ENCODE results near the gene SLC22A23.

SLC22A23 gene

GRCh38 chr6:3419624-3420272, 37.1 kb downstream of the SLC22A23 start:
- DNase-seq: no peak

DNA sequence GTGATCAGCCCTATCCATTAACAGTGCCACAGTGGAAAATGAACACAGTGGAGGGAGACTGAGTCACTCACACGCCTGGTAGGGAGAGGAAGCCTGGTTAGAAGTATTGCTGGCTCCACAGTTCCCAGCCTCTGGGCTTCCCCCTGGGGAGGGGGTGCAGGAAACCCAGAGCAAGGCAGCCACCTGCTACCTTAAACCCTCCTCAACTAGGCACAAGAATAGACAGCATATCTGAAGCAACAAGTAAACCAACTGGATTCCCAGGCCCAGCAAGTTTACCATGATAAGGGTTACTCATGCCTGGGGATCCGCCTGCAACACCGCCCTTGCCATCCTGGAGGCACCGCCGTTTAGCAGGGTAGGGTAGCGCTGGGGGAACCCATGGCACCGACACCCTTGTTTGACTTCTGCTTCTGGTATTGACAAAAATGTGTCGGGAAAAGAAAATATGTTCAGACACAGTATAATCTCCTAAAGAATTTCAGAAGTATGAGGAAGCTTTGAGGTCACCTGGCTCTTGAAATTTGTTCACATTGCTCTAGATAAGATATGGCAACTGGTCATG, 38.3 kb downstream of the SLC22A23 start:
- no peak for DNase-seq

- DNase-seq: no peak
These were observed 39.4 kb downstream of the SLC22A23 start for GRCh38 chr6:3417473-3417872.

- no peak for DNase-seq
These were observed 41.4 kb downstream of the SLC22A23 start for GRCh38 chr6:3415490-3415889.

- DNase-seq: no peak
These were observed 41.8 kb downstream of the SLC22A23 start for GRCh38 chr6:3415082-3415453.

DNA sequence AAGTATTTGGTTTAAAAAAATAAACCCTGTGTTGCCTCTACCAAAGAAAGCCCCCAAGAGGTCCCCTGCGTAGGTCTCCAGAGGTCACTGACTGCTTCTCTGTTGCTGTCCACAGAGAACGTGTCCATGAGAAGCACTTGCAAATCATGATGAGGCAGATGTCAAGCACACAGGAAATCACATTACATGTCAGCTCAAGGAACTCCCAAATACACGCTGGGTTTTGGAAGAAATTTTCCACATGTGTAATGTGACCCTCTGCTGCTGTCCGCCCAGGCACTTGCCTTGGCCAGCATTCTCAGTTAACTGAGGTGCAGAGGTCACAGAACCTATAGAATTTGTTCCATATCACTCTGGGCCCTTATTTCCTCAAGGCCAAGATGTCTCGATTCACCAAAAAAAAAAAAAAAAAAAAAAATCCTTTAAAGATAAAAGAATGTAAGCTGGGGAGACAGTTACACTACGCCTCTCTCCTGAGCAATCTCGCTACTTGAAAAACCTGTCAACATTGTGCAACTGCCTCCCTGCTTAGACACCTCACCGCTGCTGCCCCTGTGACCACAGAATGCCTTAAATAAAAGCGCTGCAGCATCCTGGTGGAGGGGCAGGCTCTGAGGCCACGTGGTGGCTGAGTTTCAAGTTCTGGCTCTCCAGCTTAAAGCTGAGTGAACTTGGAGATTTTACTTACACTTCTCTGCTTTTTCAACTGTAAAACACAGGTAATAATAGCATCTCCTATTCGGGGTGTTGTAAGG, 42.3 kb downstream of the SLC22A23 start:
- DNase-seq: no peak

DNA sequence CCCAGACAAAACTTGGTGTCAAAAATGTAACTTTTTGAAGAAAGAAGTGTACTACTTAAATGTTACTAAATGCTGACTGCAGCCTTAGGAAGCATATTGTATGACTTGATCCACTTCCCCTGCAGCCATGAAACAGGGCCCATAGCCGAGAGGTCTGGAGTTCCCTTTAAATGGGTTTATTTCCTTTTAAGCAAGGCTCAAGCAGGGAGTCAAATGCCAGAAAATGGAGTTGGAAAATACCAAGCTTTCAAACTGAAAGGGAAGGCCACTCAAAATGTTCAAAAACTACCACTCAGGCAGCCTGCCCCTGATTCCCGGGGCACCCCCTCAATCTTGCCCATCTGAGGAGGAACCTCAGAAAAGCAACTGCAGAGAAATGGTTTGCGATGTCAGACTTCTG, 43.3 kb downstream of the SLC22A23 start:
- DNase-seq: no peak

- no peak for DNase-seq
These were observed 43.9 kb downstream of the SLC22A23 start for GRCh38 chr6:3412779-3413500.

GRCh38 chr6:3411967-3412778, 44.7 kb downstream of the SLC22A23 start:
- DNase-seq: no peak

GRCh38 chr6:3410385-3411360, 46.2 kb downstream of the SLC22A23 start:
- DNase-seq: peak; percentile 41

DNA sequence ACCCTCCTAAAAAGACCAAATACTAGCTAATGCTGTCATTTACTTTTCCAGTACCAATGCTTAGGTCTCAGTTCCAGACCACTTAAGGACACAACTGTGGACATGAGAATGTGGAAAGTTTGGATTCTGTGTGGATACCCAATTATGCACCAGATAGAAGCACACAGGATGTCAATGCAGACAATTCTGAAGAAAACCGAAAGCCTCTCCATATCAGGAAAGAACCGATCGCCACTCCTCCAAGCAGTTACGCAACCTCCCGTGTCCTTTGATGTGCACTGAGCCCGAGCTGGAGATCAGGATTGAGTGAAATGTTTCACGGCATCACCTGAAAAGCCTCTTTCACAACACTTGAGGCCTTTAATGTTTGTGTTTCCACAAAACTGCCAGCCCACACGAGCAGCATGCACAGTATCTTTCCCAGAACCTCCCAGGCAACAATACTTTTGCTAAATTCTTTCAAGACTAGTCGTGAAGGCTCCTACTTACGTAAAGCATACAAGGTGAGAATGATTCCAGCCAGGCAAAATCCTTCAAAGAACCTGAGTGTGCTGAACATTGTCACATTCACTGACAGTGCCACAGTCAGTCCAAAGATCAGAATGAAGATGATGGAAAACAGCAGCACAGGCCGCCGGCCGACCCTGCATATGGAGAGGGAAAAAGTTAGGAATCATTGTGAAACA, 47.0 kb downstream of the SLC22A23 start:
- DNase-seq: no peak

- no peak for DNase-seq
These were observed 48.2 kb downstream of the SLC22A23 start for GRCh38 chr6:3408665-3409064.

- no peak for DNase-seq
These were observed 49.0 kb downstream of the SLC22A23 start for GRCh38 chr6:3407840-3408239.

GRCh38 chr6:3406891-3407809, 49.7 kb downstream of the SLC22A23 start:
- DNase-seq: no peak

DNA sequence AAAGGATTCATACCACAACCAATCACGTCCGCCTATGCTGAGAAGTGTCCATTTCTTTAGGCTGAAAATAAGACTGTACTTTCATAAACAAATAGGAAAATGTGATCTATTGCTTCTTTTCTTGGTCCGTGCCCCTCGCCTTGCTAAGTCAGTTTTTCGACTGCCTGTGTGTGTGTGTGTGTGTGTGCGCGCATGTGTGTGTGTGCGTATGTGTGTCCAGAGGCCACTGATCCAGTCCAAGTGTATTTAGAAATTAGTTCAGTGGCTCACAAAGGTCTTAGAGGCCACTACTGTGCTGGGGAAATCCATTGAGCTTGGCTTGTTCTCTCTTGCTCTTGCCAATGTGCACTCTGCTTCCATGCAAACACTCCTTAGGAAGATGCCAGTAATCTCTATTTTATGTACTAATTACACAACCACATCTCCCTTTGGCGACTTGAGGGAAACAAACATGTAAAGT, 50.5 kb downstream of the SLC22A23 start:
- no peak for DNase-seq

DNA sequence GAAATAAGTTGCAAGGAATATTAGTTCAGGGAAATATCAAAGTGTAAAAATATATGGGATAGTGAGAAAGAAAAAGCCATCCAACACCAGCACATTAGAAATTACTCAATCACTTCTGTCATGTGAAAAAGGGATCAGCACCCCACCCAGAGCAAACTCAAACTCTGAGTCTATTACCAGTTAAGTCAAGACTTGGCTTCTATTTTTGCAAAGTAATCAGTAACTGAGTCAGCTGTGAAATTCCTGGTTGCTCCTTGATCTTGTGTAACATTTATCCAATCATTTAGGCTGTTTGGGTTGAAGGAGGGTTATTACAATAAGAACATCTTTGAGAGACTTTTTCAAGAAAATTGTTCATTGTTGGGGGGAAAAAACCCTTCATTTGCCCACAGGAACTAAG, 51.2 kb downstream of the SLC22A23 start:
- no peak for DNase-seq

GRCh38 chr6:3405182-3405518, 51.7 kb downstream of the SLC22A23 start:
- no peak for DNase-seq

DNA sequence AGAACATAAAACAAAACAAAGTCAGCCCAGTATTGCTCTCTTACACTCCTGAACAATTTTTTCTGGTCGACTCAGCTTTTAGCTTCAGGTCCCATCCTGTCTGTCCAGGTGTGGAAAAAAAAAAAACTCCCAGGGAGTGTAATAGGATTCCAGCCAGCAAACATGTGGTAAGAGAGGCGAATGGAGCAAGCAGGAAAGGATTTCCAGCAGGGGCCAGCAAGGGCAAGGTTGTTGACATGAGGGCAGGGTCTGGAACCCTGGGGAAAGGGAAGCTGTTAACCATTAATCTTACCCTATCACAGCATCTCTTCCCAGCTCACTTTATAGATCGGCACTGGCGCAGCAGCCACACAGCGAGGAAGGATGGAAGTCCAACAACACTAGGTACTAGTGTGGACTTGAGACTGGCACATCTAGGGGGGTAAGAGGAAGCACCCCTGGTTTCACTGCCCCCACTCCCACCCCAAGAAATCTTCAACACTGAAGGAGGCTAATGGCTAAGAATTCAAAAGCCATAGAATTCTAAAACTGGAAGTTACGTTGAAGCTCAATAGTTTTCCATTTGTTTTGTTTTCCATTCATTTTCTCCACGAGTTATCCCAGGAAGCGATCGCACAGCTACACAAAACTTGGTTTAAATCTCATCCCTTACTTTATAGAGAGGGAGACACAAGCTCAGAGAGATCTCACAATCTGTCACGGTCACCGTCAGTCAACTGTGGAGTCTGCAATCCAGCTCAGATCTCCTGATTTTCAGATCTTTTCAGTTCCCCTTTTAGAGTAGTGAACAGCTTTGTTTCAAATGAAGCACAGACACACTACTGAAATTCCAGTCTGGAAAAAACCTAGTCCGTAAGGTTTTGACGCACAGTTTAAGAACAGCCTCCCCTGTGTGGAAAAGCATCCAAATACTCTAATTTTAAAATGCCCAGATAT, 53.3 kb downstream of the SLC22A23 start:
- DNase-seq: no peak
